ENCODE results near the gene DSP. TPM values are rescaled to one million over a fixed set of nuclear protein-coding genes. Genes with fewer than 3 reads are reported as not detected.
A peak's percentile ranks its signal among the peaks of the same experiment; 100 is the strongest.

Gene DSP
- total RNA-seq, 2 experiments from 2014 or later, result 0.09 to 0.12 TPM

DNA sequence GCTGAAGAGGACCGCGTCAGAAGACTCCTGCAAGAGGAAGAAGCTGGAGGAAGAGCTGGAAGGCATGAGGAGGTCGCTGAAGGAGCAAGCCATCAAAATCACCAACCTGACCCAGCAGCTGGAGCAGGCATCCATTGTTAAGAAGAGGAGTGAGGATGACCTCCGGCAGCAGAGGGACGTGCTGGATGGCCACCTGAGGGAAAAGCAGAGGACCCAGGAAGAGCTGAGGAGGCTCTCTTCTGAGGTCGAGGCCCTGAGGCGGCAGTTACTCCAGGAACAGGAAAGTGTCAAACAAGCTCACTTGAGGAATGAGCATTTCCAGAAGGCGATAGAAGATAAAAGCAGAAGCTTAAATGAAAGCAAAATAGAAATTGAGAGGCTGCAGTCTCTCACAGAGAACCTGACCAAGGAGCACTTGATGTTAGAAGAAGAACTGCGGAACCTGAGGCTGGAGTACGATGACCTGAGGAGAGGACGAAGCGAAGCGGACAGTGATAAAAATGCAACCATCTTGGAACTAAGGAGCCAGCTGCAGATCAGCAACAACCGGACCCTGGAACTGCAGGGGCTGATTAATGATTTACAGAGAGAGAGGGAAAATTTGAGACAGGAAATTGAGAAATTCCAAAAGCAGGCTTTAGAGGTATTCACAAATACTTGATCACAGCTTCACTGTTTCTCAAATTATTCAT is 39.6 kb downstream of the DSP start:
- CTCF ChIA-PET, result interaction anchor here (2.6 kb wide), 1 partner anchor 9 kb away, joined by 8 read pairs; the partner anchor contains the start of gene SNRNP48
- ATAC-seq (no peak), DNase-seq (no peak)
- peaks cover 19% of the 10 kb centered on the region for H3K27me3 Mint-ChIP-seq
- no peak overlapping the region for H3K4me3 Mint-ChIP-seq
- H3K9me3 Mint-ChIP-seq (ENCODE audit: low read depth), result no peaks in the 10 kb centered on the region
- H3K36me3 Mint-ChIP-seq, result no peaks in the 10 kb centered on the region
- no peak overlapping the region for H3K27ac Mint-ChIP-seq
- no peaks in the 10 kb centered on the region for H3K4me1 Mint-ChIP-seq

DNA sequence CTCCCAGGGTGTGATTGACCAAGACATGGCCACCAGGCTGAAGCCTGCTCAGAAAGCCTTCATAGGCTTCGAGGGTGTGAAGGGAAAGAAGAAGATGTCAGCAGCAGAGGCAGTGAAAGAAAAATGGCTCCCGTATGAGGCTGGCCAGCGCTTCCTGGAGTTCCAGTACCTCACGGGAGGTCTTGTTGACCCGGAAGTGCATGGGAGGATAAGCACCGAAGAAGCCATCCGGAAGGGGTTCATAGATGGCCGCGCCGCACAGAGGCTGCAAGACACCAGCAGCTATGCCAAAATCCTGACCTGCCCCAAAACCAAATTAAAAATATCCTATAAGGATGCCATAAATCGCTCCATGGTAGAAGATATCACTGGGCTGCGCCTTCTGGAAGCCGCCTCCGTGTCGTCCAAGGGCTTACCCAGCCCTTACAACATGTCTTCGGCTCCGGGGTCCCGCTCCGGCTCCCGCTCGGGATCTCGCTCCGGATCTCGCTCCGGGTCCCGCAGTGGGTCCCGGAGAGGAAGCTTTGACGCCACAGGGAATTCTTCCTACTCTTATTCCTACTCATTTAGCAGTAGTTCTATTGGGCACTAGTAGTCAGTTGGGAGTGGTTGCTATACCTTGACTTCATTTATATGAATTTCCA is 43.9 kb downstream of the DSP start:
- Mint-ChIP-seq H3K9me3 (ENCODE audit: low read depth) (no peaks in the 10 kb centered on the region), H3K4me3 (no peak overlapping the region), H3K27ac (no peak overlapping the region), H3K27me3 (peaks cover 4% of the 10 kb centered on the region), H3K4me1 (peaks cover 8% of the 10 kb centered on the region), H3K36me3 (peaks cover 1% of the 10 kb centered on the region)
- CTCF ChIA-PET, result interaction anchor here (0.8 kb wide), 1 partner anchor 10 kb away, joined by 3 read pairs; no protein-coding TSS in a partner anchor
- ATAC-seq (no peak), DNase-seq (no peak)

DNA sequence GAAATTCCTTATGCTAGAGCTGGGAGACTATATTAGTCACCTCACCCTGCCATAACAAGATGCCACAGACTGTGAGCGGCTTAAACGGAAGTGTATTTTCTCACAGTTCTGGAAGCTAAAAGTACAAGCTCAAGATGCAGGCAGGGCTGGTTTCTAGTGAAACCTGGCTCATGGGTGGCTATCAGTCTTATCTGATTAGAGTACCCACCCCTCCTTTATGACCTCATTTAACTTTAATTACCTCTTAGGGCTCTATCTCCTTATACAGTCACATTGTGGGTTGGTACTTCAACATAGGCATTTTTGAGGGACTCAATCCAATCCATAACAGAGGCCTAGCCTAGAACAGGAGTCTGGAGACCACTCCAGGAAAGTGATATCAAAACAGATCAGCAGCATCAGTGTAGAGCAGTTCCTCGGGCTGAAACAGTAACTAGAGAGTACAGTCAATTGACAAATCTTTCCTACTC is 46.2 kb downstream of the DSP start:
- H3K4me3 Mint-ChIP-seq, result no peak overlapping the region
- H3K27me3 Mint-ChIP-seq, result no peaks in the 10 kb centered on the region
- H3K4me1 Mint-ChIP-seq, result peaks cover 27% of the 10 kb centered on the region
- CTCF ChIA-PET, result no interaction called here
- no peak overlapping the region for H3K27ac Mint-ChIP-seq
- H3K9me3 Mint-ChIP-seq (ENCODE audit: low read depth), result no peaks in the 10 kb centered on the region
- DNase-seq, result no peak
- H3K36me3 Mint-ChIP-seq, result peaks cover 9% of the 10 kb centered on the region
- no peak for ATAC-seq

DNA sequence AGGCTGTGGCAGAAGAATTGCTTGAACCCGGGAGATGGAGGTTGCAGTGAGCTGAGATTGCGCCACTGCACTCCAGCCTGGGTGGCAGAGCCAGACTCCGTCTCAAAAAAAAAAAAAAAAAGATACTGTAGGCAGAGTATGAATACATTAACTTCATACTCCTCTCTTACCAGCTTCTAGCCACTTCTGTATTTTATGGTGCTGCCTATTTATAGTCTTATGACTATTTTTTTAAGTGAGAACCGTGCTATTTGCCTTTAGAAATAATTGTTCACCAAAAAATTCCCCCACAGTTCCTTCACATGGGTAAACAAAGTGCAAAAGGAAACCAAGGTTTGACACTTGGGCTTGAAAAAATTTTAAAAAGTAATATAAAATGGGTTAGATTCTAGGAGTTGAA is 47.0 kb downstream of the DSP start:
- no peak overlapping the region for H3K27ac Mint-ChIP-seq
- H3K4me3 Mint-ChIP-seq, result no peak overlapping the region
- DNase-seq (no peak), ATAC-seq (no peak)
- no peaks in the 10 kb centered on the region for H3K9me3 Mint-ChIP-seq (ENCODE audit: low read depth)
- peaks cover 12% of the 10 kb centered on the region for H3K36me3 Mint-ChIP-seq
- H3K4me1 Mint-ChIP-seq, result peaks cover 33% of the 10 kb centered on the region
- CTCF ChIA-PET, result no interaction called here
- no peaks in the 10 kb centered on the region for H3K27me3 Mint-ChIP-seq

DNA sequence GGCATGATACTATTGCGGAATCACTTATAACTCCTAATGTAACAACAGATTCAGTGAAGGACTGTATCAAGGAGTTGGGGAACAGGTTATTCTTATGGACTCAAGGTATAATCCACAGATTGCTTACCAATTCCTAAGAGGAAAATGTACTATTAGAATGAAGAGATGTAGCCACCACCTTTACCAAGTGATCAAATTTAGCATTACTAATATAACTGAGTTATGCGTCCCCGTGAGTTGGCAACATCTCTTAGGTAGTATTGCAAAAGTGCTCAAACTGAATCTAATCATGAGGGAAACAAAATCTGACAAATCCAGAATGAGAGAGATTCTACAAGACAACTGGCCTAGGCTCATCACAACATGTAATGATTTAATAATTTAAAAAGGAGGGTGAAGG is 47.8 kb downstream of the DSP start:
- Mint-ChIP-seq H3K9me3 (ENCODE audit: low read depth) (no peaks in the 10 kb centered on the region), H3K27me3 (no peaks in the 10 kb centered on the region), H3K4me3 (peak overlapping the region; percentile 95), H3K4me1 (peaks cover 33% of the 10 kb centered on the region), H3K36me3 (peaks cover 14% of the 10 kb centered on the region), H3K27ac (no peak overlapping the region)
- ATAC-seq, result no peak
- CTCF ChIA-PET, result interaction anchor here (0.8 to 1.1 kb wide), 4 partner anchors 9 to 164 kb away, joined by 3 to 8 read pairs (median 4); no protein-coding TSS in a partner anchor
- no peak for DNase-seq

- CTCF ChIA-PET, result interaction anchor here (0.8 to 1.1 kb wide), 4 partner anchors 10 to 165 kb away, joined by 3 to 8 read pairs (median 4); no protein-coding TSS in a partner anchor
- H3K27ac Mint-ChIP-seq, result peak within 1 kb of the TSS; percentile 90
Measured at GRCh38 chr6:7589949-7590917, 48.8 kb downstream of the DSP start, which contains the start of gene SNRNP48. Gene SNRNP48 (plus strand): TSS chr6:7590198. CDS start chr6:7590258, 60 bp downstream.

GRCh38 chr6:7590918-7591302 is 49.4 kb downstream of the DSP start:
- Mint-ChIP-seq H3K9me3 (ENCODE audit: low read depth) (no peaks in the 10 kb centered on the region), H3K27ac (peak overlapping the region; percentile 90), H3K4me1 (peaks cover 33% of the 10 kb centered on the region), H3K4me3 (peak overlapping the region; percentile 95), H3K36me3 (peaks cover 19% of the 10 kb centered on the region), H3K27me3 (no peaks in the 10 kb centered on the region)
- CTCF ChIA-PET, result no interaction called here
- ATAC-seq (no peak), DNase-seq (no peak)

More at GRCh38 chr6:7589949-7590917, 48.8 kb downstream of the DSP start, which contains the start of gene SNRNP48:
- ATAC-seq (peak; percentile 100), DNase-seq (peak; percentile 94)
- peak within 1 kb of the TSS; percentile 95 for H3K4me3 Mint-ChIP-seq
- no peaks in the 10 kb centered on the region for H3K27me3 Mint-ChIP-seq
- H3K4me1 Mint-ChIP-seq, result peaks cover 33% of the 10 kb centered on the region
- no peaks in the 10 kb centered on the region for H3K9me3 Mint-ChIP-seq (ENCODE audit: low read depth)
- peaks cover 19% of the 10 kb centered on the region for H3K36me3 Mint-ChIP-seq

DNA sequence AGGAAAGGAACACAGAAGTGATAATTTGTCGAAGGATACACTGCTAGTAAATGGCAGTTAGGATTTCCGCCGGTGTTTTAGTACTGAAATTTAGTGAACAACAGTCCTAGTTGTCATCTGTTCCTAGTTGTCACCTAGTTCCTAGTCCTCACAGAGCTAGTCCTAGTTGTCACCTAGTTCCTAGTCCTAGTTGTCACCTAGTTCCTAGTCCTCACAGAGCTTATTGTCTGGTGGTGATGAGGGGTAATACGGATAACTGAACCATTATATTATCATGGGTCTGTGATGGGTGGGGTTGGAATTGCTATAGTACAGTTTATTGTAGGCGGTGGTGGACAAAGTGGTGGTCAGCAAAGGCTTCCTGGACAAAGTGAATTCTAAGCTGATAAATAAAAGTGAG is 50.3 kb downstream of the DSP start:
- DNase-seq (no peak), ATAC-seq (no peak)
- Mint-ChIP-seq H3K27ac (no peak overlapping the region), H3K27me3 (no peaks in the 10 kb centered on the region), H3K4me3 (peak overlapping the region; percentile 95), H3K4me1 (peaks cover 33% of the 10 kb centered on the region), H3K36me3 (peaks cover 23% of the 10 kb centered on the region), H3K9me3 (ENCODE audit: low read depth) (no peaks in the 10 kb centered on the region)
- CTCF ChIA-PET, result interaction anchor here (0.9 kb wide), 1 partner anchor 316 kb away, joined by 3 read pairs; no protein-coding TSS in a partner anchor

GRCh38 chr6:7593229-7593628 is 51.8 kb downstream of the DSP start:
- peaks cover 33% of the 10 kb centered on the region for H3K4me1 Mint-ChIP-seq
- ATAC-seq, result no peak
- H3K36me3 Mint-ChIP-seq, result peaks cover 25% of the 10 kb centered on the region
- H3K27me3 Mint-ChIP-seq, result no peaks in the 10 kb centered on the region
- CTCF ChIA-PET, result no interaction called here
- H3K4me3 Mint-ChIP-seq, result no peak overlapping the region
- no peak for DNase-seq
- no peaks in the 10 kb centered on the region for H3K9me3 Mint-ChIP-seq (ENCODE audit: low read depth)
- H3K27ac Mint-ChIP-seq, result no peak overlapping the region

DNA sequence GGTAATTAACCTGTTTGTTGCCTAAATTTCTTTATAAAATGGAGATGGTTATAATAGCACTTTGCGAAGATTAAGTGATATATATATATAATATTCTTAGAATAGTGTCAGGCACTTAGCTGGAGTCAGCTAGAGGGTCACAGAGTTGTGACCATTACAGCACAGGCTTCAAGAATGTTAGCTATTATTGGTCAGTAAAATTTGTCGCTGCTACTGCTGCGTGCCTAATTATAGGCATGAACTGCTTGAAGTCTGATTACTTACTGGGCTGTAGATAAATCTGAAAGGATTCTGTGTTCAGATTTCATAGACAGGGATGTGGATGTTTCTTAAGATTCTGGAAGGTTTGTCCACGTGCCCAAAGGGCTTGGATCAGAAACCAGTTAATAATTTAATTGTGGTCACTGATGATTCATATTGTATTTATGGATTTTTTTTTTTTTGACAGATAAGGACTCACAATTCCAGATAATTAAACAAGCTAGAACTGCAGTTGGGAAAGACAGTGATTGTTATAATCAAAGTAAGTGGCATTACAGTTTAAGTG is 53.2 kb downstream of the DSP start:
- CTCF ChIA-PET, result no interaction called here
- Mint-ChIP-seq H3K4me1 (peaks cover 27% of the 10 kb centered on the region), H3K9me3 (ENCODE audit: low read depth) (no peaks in the 10 kb centered on the region), H3K27me3 (no peaks in the 10 kb centered on the region), H3K36me3 (peaks cover 32% of the 10 kb centered on the region), H3K27ac (no peak overlapping the region), H3K4me3 (no peak overlapping the region)
- ATAC-seq, result no peak
- no peak for DNase-seq

DNA sequence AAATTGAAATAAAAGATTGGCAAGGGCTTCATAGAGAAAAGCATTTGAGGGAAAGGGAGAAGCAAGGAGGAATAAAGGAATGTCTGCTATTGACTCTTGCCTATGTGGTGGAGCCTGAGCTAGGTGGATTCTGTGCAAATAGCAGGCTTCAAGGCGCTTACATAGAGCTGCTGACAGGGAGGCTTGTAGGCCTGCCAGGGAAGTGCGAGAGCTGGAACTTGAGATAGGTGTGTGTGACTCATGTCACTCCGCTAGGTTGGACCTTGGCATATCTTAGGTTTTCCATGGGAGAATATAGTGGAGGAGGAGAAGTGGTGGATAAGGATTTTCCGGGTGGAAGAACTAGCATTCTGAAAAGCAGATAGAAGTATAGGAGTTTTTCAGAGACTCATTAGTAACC is 62.5 kb downstream of the DSP start:
- Mint-ChIP-seq H3K27ac (no peak overlapping the region), H3K4me3 (no peak overlapping the region), H3K36me3 (peaks cover 50% of the 10 kb centered on the region), H3K27me3 (no peaks in the 10 kb centered on the region), H3K9me3 (ENCODE audit: low read depth) (no peaks in the 10 kb centered on the region), H3K4me1 (peaks cover 12% of the 10 kb centered on the region)
- CTCF ChIA-PET, result interaction anchor here (0.8 kb wide), 1 partner anchor 11 kb away, joined by 3 read pairs; no protein-coding TSS in a partner anchor
- ATAC-seq, result no peak
- DNase-seq, result no peak

GRCh38 chr6:7604506-7604905 is 63.0 kb downstream of the DSP start:
- Mint-ChIP-seq H3K36me3 (peaks cover 48% of the 10 kb centered on the region), H3K4me3 (no peak overlapping the region), H3K9me3 (ENCODE audit: low read depth) (no peaks in the 10 kb centered on the region), H3K27me3 (no peaks in the 10 kb centered on the region), H3K27ac (no peak overlapping the region), H3K4me1 (peaks cover 12% of the 10 kb centered on the region)
- ATAC-seq, result no peak
- no peak for DNase-seq
- CTCF ChIA-PET, result interaction anchor here (0.9 kb wide), 1 partner anchor 11 kb away, joined by 5 read pairs; no protein-coding TSS in a partner anchor

Data from activated CD8-positive, alpha-beta memory T cell treated with anti-CD3 and anti-CD28 coated beads, Interleukin-2, amount 10 ng/mL, durations not matched to agents 7 days and 5 days (primary cell).